Measurements from ENCODE around the gene IDS.
"Not testable (repeated sequence)": the region's sequence is repeated elsewhere in the genome, so short reads cannot be mapped to it uniquely, and the experiment has no call there.

- TF ChIP-seq POLR2A, TAF1 (IDR thresholded peaks at IDR 0.05; ENCODE audit: low read depth, low read length): not testable (repeated sequence)
These were observed 2.2 kb downstream of the IDS start for GRCh38 chrX:149502923-149503322.

All from GM12891 (cell line).